Mesenteric fat pad (tissue), 1 donor: ENCODE data around the gene POU6F2. TPM values are rescaled to one million over a fixed set of nuclear protein-coding genes. Genes with fewer than 3 reads are reported as not detected.

Experiments
- DNase-seq: peaks from one replicate; pipeline ENCODE4 v3.0.0-alpha.2; 2020; ENCODE audit warnings: low spot score
- total RNA-seq: library from RNA; stranded (reverse); fragmentation: NEBNext Ultra II Directional; extraction: Animal tissue kit (Norgen Biotek cat#: 25700); gene quantifications from one replicate; pipeline ENCODE4 v1.2.1, GENCODE V29; 2021
- donor health status: DM: yes; HTN: yes; CAD: no.

Gene POU6F2
- total RNA-seq, 1 donor from 2014 or later = 0.39 TPM

GRCh38 chr7:39490296-39490695 lies 512.6 kb downstream of the POU6F2 start:
- no peak for DNase-seq

GRCh38 chr7:39493934-39494333 lies 516.2 kb downstream of the POU6F2 start:
- no peak for DNase-seq

- DNase-seq = no peak
Observed at GRCh38 chr7:39501358-39501757, 523.6 kb downstream of the POU6F2 start.

GRCh38 chr7:39504963-39505362 lies 527.3 kb downstream of the POU6F2 start:
- DNase-seq = no peak

- DNase-seq = no peak
Observed at GRCh38 chr7:39507866-39508551, 530.3 kb downstream of the POU6F2 start.

GRCh38 chr7:39509436-39509835 lies 531.7 kb downstream of the POU6F2 start:
- no peak for DNase-seq

- DNase-seq = no peak
Observed at GRCh38 chr7:39509912-39510311, 532.2 kb downstream of the POU6F2 start.

- DNase-seq = no peak
Observed at GRCh38 chr7:39510864-39511354, 533.2 kb downstream of the POU6F2 start.

- DNase-seq = no peak
Observed at GRCh38 chr7:39515534-39516228, 538.0 kb downstream of the POU6F2 start.

GRCh38 chr7:39516498-39516897 lies 538.8 kb downstream of the POU6F2 start:
- DNase-seq = no peak

GRCh38 chr7:39517240-39517639 lies 539.5 kb downstream of the POU6F2 start:
- DNase-seq = no peak

Other genes starting within 250 kb of the POU6F2 start
- gene VPS41, start 68.7 kb upstream of the POU6F2 start, total RNA-seq = 63.3 TPM